IPS-20b (cell line): ENCODE measurements around the gene GSTK1.
"Not testable (repeated sequence)": the region's sequence is repeated elsewhere in the genome, so short reads cannot be mapped to it uniquely, and the experiment has no call there.

ENCODE experiments used
- H3K27ac ChIP-seq: one replicate; pipeline ENCODE4 v1.5.1; 2013; ENCODE audit warnings: low read length
- H3K27me3 ChIP-seq: 2 replicates; pipeline ENCODE4 v1.6.1; 2013; ENCODE audit warnings: mild to moderate bottlenecking, low read length, inconsistent platforms; ENCODE audit not compliant: insufficient read depth
- H3K36me3 ChIP-seq: 2 replicates; pipeline ENCODE4 v1.6.1; 2013; ENCODE audit warnings: low read depth, mild to moderate bottlenecking, inconsistent platforms, low read length, moderate library complexity; ENCODE audit not compliant: insufficient read depth
- H3K4me1 ChIP-seq: 2 replicates; pipeline ENCODE4 v1.6.1; 2013; ENCODE audit warnings: mild to moderate bottlenecking, control low read depth, inconsistent platforms, low read length, moderate library complexity; ENCODE audit not compliant: insufficient read depth
- H3K4me3 ChIP-seq: 2 replicates; pipeline ENCODE4 v1.5.1; 2013; ENCODE audit warnings: mild to moderate bottlenecking, low read length, inconsistent platforms
- H3K9ac ChIP-seq: 2 replicates; pipeline ENCODE4 v1.6.1; 2013; ENCODE audit warnings: low read depth, mild to moderate bottlenecking, inconsistent platforms, low read length, moderate library complexity
- H3K9me3 ChIP-seq: 2 replicates; pipeline ENCODE4 v1.6.1; 2013; ENCODE audit warnings: mild to moderate bottlenecking, low read depth, low read length, inconsistent platforms; ENCODE audit not compliant: insufficient read depth

Gene GSTK1

GRCh38 chr7:143287935-143288826 is 24.9 kb downstream of the GSTK1 start, which contains the start of gene CASP2:
TSS of gene CASP2 (plus strand) at chr7:143288351. CDS start at chr7:143288456, 105 bp downstream.
- H3K9ac ChIP-seq: peak within 1 kb of the TSS; percentile 99

GRCh38 chr7:143288836-143289235 is 25.6 kb downstream of the GSTK1 start:
- Histone ChIP-seq H3K36me3 (peaks cover 37% of the 10 kb centered on the region), H3K9ac (peak overlapping the region; percentile 99), H3K4me1 (peaks cover 7% of the 10 kb centered on the region)

More at GRCh38 chr7:143287935-143288826, 24.9 kb downstream of the GSTK1 start, which contains the start of gene CASP2:
- peaks cover 31% of the 10 kb centered on the region for H3K36me3 ChIP-seq
- peak within 1 kb of the TSS; percentile 91 for H3K27ac ChIP-seq
- H3K27me3 ChIP-seq: peaks cover 35% of the 10 kb centered on the region
- H3K9me3 ChIP-seq: peaks cover 7% of the 10 kb centered on the region; the same call in 1 of the 2 replicates
- peak within 1 kb of the TSS; percentile 99 for H3K4me3 ChIP-seq
- peaks cover 12% of the 10 kb centered on the region for H3K4me1 ChIP-seq

GRCh38 chr7:143289421-143289820 is 26.2 kb downstream of the GSTK1 start:
- Histone ChIP-seq H3K9me3 (peaks cover 7% of the 10 kb centered on the region; the same call in 1 of the 2 replicates), H3K4me3 (peak overlapping the region; percentile 99), H3K36me3 (peaks cover 43% of the 10 kb centered on the region), H3K4me1 (peaks cover 7% of the 10 kb centered on the region), H3K27me3 (peaks cover 30% of the 10 kb centered on the region), H3K9ac (peak overlapping the region; percentile 99; the same call in 1 of the 2 replicates), H3K27ac (no peak overlapping the region)

More at GRCh38 chr7:143288836-143289235, 25.6 kb downstream of the GSTK1 start:
- Histone ChIP-seq H3K27ac (peak overlapping the region; percentile 91), H3K4me3 (peak overlapping the region; percentile 99), H3K9me3 (peaks cover 7% of the 10 kb centered on the region; the same call in 1 of the 2 replicates), H3K27me3 (peaks cover 33% of the 10 kb centered on the region)

DNA sequence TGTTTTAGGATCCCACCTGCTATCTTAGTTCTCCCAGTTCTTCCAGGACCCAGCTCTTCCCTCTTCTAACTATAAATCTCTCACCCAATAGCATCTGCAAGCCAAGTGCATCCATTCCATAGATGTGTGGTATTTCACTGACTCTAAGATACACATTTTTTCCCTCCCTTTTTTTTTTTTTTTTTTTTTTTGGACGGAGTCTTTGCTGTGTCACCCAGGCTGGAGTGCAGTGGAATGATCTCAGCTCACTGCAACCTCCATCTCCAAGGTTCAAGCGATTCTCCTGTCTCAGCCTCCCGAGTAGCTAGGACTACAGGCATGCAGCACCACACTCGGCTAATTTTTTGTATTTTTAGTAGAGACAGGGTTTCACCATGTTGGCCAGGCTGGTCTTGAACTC is 26.6 kb downstream of the GSTK1 start:
- not testable (repeated sequence) for H3K9ac ChIP-seq, H3K4me1 ChIP-seq, H3K27ac ChIP-seq, H3K9me3 ChIP-seq
- Histone ChIP-seq H3K4me3 (peak overlapping the region; percentile 99), H3K36me3 (peaks cover 48% of the 10 kb centered on the region), H3K27me3 (peaks cover 29% of the 10 kb centered on the region)

DNA sequence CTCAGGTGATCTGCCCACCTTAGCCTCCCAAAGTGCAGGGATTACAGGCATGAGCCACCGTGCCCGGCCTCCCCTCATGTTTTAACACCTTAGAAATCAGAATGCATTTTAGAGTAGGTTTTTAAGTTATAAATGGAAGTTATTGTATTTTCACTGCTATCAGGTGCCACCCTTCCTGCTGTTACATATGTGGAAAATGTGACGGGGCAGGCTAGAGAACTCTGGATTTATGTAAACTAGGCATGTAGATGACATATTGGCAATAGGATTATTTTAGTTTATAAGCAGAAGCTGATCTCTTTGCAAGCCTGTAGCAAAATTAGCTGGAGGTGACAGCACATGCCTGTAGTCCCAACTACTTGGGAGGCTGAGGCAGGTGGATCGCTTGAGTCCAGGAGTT is 27.1 kb downstream of the GSTK1 start:
- Histone ChIP-seq H3K4me1 (peaks cover 3% of the 10 kb centered on the region), H3K27me3 (peaks cover 25% of the 10 kb centered on the region), H3K9ac (no peak overlapping the region), H3K36me3 (peaks cover 52% of the 10 kb centered on the region), H3K4me3 (peak overlapping the region; percentile 36; the same call in 1 of the 2 replicates), H3K9me3 (peaks cover 7% of the 10 kb centered on the region; the same call in 1 of the 2 replicates), H3K27ac (no peak overlapping the region)

DNA sequence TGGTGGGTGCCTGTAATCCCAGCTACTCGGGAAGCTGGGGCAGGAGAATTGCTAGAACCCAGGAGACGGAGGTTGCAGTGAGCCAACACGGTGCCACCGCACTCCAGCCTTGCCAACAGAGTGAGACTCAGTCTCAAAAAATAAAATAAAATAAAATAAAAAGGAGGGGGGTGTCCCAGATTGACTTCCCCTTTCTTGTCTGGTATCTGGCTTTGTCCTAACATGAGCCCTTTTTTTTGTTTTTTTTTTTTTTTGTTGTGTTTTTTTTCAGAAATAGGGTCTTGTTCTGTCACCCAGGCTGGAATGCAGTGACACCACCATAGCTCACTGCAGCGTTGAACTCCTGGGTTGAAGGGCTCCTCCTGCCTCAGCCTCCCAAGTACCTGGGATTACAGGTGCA is 29.6 kb downstream of the GSTK1 start:
- Histone ChIP-seq H3K9ac (no peak overlapping the region), H3K27ac (no peak overlapping the region), H3K9me3 (no peaks in the 10 kb centered on the region), H3K27me3 (no peaks in the 10 kb centered on the region), H3K4me3 (no peak overlapping the region), H3K36me3 (peaks cover 77% of the 10 kb centered on the region), H3K4me1 (peaks cover 2% of the 10 kb centered on the region; the same call in 1 of the 2 replicates)

DNA sequence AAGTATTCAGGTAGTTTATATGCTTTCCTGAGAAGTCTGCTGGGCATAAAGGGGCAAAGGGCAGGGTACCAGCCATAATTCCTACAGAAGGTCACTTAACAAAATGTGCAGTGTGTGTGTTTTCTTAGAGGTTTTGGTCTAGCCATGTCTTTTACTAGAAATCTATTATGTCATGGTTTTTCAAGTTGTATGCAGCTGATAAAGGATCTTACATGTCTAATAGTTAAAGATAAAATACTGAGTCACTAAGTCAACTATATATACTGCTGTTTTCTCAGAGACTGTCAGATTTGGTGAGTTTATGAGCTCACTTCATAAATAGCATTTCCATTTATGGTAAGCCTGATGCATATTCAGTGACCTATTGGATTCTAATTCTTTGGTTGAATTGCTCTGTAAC is 32.6 kb downstream of the GSTK1 start:
- Histone ChIP-seq H3K9ac (no peak overlapping the region), H3K36me3 (peaks cover 99% of the 10 kb centered on the region), H3K4me1 (no peaks in the 10 kb centered on the region), H3K9me3 (no peaks in the 10 kb centered on the region; the same call in 1 of the 2 replicates), H3K27ac (no peak overlapping the region), H3K27me3 (no peaks in the 10 kb centered on the region), H3K4me3 (no peak overlapping the region)

DNA sequence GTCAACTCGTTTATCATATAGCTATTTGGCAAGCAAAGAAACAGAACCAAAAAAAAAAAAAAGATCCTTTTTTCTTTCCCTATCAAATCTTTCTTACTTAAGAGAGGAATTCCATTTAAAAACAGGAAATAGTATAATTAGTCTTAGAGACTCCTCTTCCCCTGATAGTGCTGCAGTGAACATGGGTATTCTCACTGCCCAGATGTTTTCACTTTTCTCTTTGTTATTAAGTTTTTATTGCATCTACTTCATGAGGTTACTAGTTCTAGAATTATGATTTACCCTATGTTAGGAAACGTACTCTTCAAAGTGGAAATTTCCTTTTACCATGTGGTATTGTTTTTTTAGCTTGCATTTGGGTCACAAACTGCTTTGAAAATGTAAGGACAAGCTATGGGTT is 33.4 kb downstream of the GSTK1 start:
- Histone ChIP-seq H3K27me3 (no peaks in the 10 kb centered on the region), H3K4me3 (no peak overlapping the region), H3K27ac (no peak overlapping the region), H3K4me1 (no peaks in the 10 kb centered on the region), H3K9ac (no peak overlapping the region), H3K36me3 (peaks cover 99% of the 10 kb centered on the region), H3K9me3 (no peaks in the 10 kb centered on the region; the same call in 1 of the 2 replicates)

DNA sequence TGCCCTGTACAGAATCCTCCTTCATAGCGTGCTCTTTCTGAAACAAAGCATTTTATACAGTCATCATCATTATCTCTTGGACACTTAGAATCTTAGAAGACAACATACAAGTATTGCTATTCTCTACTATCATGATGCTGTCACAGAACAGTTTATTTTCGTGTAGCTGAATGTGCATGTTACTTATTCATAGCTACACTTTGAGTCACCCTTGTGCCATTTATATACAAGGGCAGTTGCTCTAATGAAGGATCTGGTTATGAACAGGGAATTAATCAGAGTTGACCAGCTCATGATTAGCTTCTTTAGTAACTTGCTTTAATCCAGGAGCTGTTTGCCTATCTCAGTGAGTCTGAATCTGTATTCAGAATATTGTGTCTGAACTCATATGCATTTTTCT is 36.1 kb downstream of the GSTK1 start:
- no peaks in the 10 kb centered on the region for H3K4me1 ChIP-seq
- H3K27me3 ChIP-seq: no peaks in the 10 kb centered on the region
- H3K4me3 ChIP-seq: no peak overlapping the region
- no peak overlapping the region for H3K9ac ChIP-seq
- no peaks in the 10 kb centered on the region; the same call in 1 of the 2 replicates for H3K9me3 ChIP-seq
- no peak overlapping the region for H3K27ac ChIP-seq
- H3K36me3 ChIP-seq: peaks cover 99% of the 10 kb centered on the region

DNA sequence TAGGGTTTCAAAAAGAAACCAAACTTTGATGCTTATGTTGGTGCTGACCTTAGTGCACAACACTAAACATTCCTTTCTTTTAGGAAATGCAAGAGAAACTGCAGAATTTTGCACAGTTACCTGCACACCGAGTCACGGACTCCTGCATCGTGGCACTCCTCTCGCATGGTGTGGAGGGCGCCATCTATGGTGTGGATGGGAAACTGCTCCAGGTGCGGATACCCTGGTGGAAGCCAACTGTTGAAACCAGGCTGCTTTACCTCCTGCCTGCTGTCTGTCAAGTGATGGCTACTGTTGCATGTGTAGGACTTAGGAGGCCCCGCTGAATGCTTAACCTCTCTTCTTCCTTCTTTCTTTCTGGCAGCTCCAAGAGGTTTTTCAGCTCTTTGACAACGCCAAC is 36.6 kb downstream of the GSTK1 start:
- Histone ChIP-seq H3K9me3 (no peaks in the 10 kb centered on the region; the same call in 1 of the 2 replicates), H3K4me3 (no peak overlapping the region), H3K9ac (no peak overlapping the region), H3K4me1 (no peaks in the 10 kb centered on the region), H3K27ac (no peak overlapping the region), H3K36me3 (peaks cover 99% of the 10 kb centered on the region), H3K27me3 (no peaks in the 10 kb centered on the region)

DNA sequence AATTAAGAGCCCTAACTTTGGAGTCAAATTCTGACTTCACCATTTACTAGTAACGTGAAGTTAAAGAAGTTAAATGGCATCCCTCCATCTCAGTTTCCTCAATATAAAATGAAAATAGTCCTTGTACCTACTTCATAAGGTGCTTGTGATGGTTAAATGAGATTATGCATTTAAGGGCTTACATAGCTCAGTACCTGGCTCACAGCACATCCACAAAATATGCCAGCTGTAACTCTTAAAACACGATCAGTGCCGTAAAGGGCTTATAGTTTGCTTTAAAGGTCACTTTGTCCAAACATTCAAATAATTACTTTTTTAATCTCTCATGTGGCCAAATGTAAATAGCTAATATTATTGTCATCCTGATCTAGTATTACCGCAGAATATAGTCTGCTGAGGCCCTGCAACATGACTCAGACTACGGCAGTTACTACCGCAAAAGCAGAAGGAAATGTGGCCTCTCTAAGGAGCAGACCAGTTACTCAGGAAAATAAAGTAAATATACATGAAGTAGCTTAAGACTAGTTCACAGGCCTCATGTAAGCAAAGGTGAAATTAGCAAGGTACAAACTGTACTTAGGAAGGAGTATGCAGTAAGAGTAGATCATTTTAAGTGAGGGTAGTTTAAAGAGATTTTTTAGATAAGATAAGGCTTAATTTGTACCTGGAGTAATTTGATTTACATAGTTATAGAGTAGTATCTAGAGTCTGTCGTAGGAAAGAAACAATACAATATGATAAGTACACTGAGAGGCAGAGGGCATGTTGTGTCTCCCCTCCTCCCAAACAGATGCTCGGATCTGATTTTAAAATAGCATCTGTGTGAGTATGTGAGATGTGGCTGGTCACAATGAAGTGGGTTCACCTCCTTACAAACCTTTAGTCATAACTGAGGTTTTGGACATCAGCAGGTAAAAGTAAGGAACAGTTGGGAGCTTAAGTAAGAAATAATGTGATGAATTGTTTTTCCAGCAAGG is 38.0 kb downstream of the GSTK1 start:
- Histone ChIP-seq H3K27ac (no peak overlapping the region), H3K36me3 (peaks cover 98% of the 10 kb centered on the region), H3K27me3 (no peaks in the 10 kb centered on the region), H3K4me3 (no peak overlapping the region), H3K9me3 (no peaks in the 10 kb centered on the region; the same call in 1 of the 2 replicates), H3K4me1 (no peaks in the 10 kb centered on the region), H3K9ac (no peak overlapping the region)
